Bone marrow (tissue), 2 donors: Measurements from ENCODE around the gene STIP1.
"Not testable (repeated sequence)": the region's sequence is repeated elsewhere in the genome, so short reads cannot be mapped to it uniquely, and the experiment has no call there.

ENCODE experiments used
- DNase-seq, 2 donors: peaks; one replicate each; lab custom pipeline; 2025; lab: John Stamatoyannopoulos, UW

STIP1 gene

GRCh38 chr11:64238076-64238475 lies 52.1 kb downstream of the STIP1 start:
- no peak for DNase-seq

DNA sequence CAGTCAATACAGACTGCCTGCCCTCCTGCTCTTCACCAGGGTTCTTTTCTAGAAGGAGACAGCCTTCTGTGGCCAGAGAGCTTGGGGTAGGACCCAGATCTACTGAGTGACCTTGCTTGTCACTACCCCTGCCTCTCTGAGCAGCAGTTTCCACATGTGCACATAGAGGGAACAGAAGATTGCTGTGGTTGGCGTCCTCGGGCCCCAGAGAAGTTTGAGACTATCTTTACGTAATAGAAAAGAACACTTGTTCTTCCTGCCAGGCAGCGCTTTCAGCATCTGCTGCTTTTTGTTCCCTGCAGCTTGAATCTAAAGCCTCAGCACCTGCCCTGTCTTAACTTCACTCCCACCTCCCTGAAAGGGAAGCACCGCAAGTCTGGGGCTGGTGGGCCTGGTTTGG lies 53.0 kb downstream of the STIP1 start:
- no peak for DNase-seq

DNA sequence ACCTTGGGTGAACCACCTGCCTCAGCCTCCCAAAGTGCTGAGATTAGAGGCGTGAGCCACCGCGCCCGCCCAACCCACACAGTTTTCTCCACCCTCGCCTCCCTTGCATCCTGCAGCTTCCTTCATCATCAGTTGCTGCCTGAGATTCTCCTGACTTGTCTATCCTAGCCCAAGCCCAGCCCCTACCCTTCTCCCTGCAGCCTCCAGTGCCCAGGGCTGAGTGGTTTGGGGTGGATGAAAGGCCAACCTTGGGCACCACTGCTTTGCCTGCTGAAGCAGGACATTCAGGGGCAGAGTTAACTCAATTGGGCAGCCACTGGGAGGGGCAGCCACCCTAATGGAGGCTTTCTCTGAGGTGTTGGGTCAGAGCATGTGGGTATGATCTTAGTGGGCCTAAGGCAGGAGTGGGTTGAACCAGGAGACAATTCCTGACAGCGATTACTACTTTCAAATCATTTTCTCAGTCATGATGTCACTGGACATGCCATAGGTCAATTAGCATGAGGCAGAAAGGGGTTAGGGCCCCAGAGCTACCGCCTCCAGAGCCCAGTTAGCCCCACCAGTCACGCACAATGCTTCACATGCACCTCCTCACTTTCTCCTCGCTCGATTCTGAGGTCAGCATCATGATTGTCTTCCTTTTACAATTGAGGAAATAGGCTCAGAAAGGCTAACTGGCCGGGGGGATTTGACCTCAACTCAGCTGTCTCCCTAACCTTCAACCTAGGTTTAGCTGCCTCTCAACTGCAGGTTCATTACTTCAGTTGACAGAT lies 53.9 kb downstream of the STIP1 start:
- peak in 1 of 2 donors; percentile 55 for DNase-seq

DNA sequence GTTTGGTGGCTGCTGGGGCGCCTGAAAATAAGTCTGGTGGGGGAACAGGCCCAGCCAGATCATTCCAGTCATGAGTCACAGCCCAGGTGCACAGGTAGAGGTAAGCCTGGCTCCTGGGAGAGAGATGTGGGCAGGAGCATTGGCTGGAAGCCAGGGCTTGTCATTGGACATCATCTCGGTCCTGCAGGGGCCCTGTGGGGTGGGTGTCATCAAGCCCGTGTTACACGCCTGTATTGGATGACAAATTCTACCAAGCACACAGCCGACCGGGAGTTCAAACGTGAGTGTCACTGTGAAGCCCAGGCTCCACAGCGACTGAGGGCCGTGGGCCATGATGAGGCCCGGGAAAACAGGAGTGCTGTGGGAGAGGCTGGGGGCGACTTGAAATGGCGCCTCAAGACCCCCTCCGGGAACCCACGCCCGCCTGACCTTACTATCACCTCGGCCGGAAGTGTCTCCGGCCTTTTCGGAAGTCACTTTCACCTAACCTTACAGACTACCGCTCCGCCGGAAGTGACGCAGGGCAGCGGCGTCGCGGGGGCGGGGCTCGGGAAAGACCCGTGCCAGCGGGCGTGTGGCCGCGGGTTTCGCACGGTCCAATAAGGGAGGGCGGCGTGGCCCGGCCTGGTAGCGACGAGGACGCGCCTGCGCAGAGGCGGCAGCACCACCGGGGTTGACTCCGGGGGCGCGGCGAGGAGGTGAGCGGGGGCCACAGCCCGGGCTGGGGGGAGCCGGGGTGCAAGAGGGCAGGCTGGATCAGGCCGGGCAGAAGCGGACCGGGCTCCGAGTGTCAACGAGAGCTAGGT lies 54.7 kb downstream of the STIP1 start, which contains the start of gene FKBP2:
TSS of gene FKBP2 (plus strand) at position 661 of the 806 bp plus-strand sequence. CDS start 1,293 bp downstream, outside the sequence.
- DNase-seq: peak; percentile 83 to 100

DNA sequence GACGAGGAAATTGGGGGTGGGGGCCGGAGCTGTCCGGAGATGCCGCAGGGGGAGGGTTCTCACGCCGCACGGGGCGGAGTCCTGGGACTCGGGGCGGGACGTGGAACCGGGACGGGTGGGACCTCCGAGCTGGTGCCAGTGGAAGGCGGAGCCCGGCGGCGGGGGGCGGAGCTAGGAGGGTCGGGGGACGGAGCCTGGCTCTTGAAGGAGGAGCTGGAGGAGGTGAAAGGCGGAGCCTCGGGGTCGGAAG lies 55.2 kb downstream of the STIP1 start:
- DNase-seq: peak in 1 of 2 donors; percentile 100

GRCh38 chr11:64241491-64242374 lies 55.8 kb downstream of the STIP1 start:
- peak in 1 of 2 donors; percentile 100 for DNase-seq

DNA sequence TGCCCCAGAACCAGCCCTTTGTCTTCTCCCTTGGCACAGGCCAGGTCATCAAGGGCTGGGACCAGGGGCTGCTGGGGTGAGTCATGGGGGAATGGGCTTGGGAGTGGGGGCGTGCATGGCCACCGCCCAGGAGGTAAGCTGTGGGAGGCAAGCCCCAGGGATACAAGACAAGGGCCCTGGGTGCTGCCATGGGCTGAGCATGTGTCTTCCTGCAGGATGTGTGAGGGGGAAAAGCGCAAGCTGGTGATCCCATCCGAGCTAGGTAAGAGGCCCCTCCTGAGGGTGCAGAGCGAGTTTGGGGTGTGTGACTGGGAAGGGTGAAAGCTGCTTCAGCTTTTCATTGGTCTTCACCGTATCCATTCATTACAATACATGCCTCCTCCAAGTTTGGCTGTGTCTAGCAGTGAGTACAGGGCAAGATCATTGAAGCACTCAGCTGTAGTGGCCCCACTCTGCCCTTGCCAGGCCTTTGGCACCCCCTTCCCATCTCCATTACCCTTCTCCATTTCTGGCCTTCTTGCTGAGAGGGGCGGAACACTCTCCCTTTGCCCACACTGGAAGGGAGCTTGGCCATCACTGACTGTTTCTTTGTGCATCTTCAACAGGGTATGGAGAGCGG lies 57.4 kb downstream of the STIP1 start:
- no peak for DNase-seq

- DNase-seq: no peak
Observed at GRCh38 chr11:64244107-64244506, 58.1 kb downstream of the STIP1 start.

DNA sequence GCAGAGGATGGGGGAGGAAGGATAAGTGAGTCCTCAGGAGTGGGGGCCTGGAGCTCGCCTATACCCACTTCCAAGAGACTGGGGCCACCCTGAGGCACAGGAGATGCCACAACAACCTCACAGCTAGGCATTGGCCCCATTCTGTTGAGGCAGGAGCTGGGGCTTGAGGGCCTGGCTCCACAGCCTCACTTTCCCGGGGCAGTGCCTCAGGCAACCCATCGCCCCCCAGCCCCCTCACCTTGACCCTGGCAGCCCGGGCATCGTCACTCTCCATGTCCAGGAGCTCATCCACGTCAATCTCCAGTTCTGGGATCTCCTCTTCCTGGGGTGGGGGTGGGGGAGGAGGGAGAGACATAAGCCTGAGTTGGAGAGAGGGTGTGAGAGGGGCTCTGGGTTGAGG lies 59.0 kb downstream of the STIP1 start:
- no peak for DNase-seq

DNA sequence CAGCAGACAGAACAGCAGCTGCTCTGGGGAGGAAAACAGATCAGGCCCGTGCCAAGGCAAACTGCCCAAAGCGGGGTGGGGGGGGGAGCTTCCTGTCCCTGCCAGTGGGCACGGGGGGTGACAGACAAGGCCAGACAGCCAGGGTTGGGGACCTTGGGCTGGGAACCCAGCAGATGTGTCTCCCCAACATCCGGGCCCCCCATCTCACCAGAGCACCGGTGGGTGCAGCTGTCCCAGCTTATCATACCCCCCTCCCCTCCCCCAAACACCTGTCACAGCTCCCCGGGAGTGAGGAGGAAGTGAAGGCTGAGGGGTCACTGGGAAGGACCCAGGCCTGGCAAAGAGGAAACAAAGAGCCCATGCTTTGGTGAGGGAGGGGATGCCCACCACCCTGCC lies 59.4 kb downstream of the STIP1 start:
- DNase-seq: peak in 1 of 2 donors; percentile 91

DNA sequence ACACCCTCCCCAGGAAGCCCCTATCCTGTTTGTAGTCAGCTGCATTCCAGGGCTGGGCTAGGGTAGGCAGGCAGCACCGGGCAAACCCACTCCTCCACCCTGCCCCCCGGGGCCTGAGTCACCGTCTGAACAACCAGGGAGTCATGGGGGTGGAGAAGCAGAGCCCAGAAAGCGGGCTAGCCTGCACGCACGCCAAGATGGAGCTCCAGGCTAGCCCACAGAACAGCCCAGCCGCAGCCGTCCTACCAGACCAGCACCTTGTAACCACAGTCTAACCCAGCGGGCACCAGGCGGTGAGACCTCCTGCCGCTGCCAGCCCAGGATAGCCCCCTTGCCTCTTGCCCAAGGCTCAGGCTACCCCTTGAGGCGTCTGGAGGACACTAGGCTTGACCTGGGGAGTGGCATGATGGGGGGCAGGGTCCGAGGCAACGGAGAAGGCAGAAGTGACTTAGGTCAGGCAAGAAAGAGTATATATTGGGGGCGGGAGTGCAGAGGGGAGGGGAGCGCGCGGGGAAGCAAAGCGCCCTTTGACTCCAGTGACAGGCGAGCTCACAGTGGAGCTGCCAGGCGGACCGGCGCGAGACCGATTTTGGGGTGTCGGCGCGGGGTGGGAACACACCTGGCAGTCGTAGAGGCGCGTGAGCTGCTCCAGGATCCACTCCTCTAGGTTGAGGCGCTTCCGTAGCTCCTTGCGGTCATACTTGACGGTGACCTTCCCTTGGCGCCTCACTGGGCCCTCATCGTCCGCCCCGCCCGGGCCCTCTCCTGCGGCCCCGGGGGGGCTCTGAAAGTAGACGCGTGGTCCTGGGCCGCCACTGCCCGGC lies 60.0 kb downstream of the STIP1 start:
- DNase-seq: peak; percentile 49 to 91

DNA sequence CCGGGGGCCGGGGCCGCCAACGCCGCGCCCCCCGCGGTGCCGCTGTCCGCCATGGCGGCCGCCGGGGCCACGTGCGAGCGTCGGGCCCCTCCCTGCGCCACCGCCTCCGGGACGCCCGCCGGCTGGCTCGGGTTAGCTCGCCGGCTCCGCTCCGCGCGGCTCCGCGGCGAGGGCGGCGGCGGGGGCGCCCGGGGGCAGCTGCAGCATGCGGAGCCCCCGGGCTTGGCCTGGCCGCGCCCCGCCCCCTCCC lies 60.6 kb downstream of the STIP1 start:
- DNase-seq: not testable (repeated sequence)

GRCh38 chr11:64246871-64247728 lies 61.1 kb downstream of the STIP1 start, which contains the start of gene PPP1R14B:
TSS of gene PPP1R14B (minus strand) at chr11:64246943. CDS start at chr11:64246673, 270 bp downstream.
- DNase-seq: peak; percentile 54 to 66

DNA sequence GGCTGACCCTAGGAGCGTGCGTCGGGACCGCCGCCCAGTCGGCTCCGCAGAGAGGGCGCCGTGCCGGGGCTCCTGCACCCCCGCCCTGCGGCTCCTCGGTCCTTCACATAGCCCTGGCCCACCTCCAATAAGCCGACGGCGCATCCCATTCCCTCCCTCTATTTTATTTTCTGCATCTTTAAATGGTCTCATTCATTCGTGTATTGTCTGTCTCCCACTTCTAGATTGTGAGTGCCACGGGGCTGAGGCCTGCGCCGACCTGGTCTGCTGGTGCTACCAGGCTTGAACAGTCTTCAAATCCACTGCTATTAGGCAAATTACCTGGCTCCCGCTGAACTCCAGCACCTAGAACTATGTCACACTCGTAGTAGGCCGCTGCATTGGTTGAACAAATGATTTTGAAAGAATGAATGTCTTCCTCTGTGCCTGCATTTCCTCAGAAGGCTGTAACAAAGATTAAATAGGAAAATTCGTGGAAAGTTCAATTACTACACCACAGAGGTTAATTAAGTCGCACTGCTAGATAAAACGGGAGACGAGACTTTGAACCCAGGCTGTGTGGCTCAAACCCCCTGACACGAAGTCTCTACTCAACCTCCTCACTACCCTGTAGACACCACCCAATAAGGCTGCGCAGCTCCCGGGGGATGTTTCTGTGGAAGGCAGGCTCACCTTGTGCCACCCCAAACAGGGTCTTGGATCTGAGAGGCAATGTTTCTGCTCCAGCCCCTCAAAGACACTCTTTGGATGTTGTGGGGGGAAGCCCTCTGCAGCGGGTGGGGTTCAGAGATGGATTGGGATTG lies 62.0 kb downstream of the STIP1 start:
- no peak for DNase-seq

- DNase-seq: no peak
Observed at GRCh38 chr11:64248578-64248977, 62.6 kb downstream of the STIP1 start.

GRCh38 chr11:64249038-64249437 lies 63.1 kb downstream of the STIP1 start:
- no peak for DNase-seq

DNA sequence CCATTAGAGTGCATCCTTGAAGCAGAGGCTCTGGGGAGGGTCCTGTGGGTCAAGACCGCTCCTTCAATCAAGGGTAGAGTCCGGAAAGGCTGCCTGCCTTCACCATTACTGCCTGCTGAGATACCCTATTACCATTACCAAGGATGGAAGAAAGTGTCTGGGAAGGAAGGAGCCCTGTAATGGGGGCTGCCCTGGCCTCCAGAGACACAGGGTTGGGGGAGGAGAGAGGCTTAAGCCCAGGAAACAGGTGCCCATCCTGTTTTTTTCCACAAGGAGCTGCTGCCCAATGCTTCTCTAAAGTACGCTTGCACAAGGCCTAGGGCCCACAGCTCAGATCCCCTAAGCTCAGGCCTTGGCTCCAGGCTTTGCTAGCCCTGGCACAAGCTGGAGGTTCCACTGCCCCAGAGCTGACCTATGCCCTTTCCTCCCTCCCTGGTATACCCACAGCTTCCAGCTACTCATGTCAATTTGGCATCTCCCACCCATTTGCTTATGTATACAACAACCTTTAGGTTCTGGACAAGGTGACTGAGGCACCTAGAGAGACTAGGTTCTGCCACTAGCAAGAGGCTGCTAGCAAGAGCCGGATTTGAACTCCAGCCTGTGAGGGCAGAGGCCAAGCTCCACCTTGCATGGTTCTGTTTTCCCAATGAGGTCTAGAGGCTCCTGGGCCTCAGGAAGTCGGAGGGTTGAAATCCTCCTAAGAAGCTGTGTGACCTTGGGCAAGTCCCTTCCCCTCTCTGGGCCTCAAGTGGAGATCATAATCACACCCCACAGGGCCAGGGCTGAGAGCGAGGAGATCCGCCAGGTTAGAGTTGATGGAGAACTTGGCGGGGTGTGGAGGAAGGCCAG lies 63.8 kb downstream of the STIP1 start:
- no peak for DNase-seq

DNA sequence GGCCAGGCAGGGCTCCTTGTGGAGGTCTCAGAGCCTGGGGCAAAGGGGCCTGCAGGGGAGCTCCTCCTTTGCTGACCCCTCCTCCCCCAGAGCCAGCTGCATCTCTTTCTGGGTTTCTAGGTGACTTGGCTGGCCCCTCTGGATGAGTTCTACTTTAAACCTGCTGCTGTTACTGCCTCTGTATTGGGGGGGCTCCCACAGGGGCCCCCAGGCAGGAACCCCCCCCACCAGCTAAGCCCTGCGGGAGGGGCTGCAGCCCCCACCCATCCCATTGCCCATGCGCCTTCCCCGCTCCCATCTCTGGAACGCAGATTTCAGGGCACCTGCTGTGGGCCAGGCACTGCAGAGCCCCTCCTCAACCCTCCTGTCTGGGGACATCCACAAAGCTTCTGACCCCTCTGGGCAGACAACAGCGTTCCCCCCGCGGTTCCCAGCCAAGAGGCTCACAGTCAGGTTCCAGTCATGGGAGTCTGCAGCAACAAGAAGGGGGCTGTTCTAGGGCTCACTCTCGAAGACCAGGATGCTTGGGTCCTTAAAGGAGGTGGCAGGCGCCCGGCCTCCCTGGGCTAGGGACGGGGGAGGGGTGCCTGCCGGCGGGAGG lies 64.5 kb downstream of the STIP1 start:
- no peak for DNase-seq
